GM10847 (cell line): ENCODE measurements around the gene GSG1L.

Source experiments
- POLR2A ChIP-seq: IDR thresholded peaks from 2 replicates; pipeline ENCODE4 v1.6.1; 2011; ENCODE audit not compliant: insufficient read length; ENCODE audit errors: extremely low read depth

Gene GSG1L

GRCh38 chr16:28000314-28001169, 63.0 kb downstream of the GSG1L start:
- no peak for TF ChIP-seq POLR2A

DNA sequence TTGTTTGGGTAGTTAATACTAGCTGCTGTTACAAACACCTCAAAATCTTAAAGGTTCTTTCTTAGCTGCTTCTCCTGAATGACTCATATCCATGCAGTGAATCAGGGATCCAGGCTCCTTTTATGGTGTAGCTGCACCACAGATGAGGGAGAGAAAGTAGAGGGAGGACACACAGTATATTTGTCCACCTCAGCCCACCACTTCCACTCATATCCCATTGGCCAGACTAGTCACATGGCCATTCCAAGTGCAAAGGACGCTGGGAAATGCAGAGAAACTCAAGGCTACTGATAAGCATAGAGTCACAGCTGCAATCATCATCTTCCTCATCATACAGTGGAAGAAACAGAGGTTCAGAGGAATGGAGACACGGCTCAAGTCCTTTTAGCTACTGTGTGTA, 63.8 kb downstream of the GSG1L start:
- no peak for TF ChIP-seq POLR2A

DNA sequence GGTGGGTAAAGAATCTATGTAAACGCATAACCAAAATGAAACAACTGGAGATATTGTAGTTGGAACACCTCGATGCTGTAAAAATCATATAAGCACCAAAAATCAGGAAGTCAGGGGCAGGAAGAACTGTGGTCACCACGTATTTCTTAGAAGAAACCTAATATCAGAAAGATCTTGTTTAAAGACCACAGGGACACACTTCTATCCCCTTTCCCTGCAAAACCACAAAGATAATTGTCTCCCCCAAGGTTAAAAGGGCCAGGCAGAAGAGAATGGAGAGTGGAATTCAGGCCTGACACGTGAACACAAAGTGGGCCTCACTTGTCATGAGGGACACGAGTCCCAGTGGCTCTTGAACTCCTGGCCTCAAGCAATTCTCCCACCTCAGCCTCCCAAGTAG, 68.1 kb downstream of the GSG1L start:
- no peak for TF ChIP-seq POLR2A

DNA sequence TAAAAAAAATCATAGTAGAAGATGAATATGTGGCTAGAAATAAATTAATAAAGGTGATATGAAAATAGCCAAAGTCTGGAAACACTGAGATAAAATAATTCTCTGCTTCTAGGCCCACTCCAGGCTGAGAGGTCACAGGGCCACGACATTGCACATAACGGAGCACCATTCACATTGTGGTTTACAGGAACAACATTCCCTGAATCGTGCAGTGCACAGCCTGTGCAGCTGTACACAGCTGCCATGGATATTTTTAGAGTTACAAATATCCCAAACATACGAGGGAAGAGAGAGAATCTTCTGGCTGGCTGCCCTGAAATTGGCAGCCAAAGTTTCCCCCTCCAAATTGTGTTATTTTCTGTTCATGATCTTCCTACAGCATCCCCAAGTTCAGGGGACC, 68.8 kb downstream of the GSG1L start:
- TF ChIP-seq POLR2A: no peak

DNA sequence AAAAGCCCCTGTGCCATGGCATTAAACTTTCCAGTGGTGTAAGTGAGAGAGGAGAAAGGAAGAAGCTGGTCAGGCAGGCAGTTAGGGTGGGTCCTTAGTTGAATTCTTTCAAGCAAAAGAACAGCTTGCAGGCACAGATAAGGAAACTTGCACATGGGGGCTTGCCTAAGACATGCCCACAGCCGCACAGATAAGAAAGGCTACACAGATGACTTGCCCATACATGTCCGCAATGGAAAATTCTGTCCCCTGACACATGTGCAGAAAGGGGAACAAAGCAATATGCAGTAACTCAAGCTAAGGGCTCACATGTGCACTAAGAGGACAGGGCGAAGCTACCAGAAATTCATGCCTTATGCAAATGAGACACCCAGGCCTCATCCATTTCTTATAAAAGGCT, 69.9 kb downstream of the GSG1L start:
- TF ChIP-seq POLR2A: no peak

DNA sequence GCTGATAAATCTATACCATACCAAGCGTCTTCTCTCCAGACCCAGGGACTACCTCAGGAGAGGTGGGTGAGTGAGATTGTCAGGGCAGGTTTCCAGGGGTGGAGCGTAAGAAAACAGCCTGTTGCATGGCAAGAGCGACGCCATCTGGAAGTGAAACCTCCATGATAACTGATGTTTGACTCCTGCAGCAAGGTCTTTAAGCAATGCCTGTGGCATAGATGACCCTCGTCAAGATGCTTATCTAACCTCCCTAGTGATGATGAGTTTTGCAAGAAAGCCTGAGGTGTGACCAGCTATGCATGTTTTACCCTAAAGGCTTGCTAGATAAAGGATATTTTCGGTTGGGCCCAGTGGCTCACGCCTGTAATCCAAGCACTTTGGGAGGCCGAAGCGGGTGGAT, 71.6 kb downstream of the GSG1L start:
- TF ChIP-seq POLR2A: no peak

DNA sequence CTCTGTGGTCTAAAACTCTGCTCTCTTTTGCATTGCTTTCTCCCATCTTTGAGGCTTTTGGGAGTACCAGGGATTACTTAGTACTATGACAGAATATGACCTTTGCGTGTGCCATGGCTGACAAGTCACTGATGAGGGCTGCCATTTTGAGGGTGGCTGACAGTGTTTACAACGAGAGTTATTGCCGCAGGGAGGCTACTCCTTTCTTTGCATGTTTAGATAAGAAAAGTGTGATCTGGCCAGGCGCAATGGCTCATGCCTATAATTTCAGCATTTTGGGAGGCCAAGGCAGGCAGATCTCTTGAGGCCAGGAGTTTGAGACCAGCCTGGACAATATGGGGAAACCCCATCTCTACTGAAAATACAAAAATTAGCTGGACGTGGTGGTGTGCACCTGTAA, 77.5 kb downstream of the GSG1L start:
- TF ChIP-seq POLR2A: no peak

DNA sequence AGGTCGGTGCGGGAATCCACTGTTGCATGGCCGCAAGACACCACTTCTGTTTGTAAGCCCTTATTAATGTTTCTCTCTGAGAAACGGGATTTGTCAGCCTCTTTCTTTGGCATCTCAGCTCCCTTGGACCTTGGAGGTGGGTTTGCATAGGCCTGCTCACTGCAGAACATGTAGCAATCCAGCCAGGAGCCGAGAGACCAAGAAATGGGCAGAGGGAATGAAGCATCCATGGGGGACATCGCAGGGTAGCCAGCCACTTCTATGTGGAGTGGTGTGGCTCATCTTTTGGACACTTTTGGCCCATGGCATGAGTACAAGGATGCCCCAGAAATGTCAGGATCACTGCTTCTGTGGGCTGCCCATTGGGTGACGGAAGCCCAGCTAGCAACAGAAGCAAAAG, 79.4 kb downstream of the GSG1L start:
- TF ChIP-seq POLR2A: no peak

- no peak for TF ChIP-seq POLR2A
Measured at GRCh38 chr16:27983244-27983643, 80.3 kb downstream of the GSG1L start.

DNA sequence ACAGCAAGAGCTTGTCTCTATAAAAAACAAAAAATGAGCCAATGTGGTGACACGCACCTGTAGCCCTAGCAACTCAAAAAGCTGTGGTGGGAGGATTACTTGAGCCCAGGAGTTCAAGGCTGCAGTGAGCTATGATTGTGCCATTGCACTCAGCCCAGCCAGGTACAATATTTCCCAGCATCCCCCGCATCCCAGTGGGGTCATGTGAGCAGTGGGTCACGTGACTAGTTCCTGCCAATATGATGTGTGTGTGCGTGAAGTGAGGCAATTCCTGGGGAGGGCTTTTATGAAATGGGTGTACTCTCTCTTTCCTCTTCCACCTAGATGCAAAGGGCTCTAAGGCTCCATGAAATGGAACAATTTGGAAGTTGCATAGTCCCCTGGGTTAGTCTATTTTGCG, 81.3 kb downstream of the GSG1L start:
- no peak for TF ChIP-seq POLR2A

DNA sequence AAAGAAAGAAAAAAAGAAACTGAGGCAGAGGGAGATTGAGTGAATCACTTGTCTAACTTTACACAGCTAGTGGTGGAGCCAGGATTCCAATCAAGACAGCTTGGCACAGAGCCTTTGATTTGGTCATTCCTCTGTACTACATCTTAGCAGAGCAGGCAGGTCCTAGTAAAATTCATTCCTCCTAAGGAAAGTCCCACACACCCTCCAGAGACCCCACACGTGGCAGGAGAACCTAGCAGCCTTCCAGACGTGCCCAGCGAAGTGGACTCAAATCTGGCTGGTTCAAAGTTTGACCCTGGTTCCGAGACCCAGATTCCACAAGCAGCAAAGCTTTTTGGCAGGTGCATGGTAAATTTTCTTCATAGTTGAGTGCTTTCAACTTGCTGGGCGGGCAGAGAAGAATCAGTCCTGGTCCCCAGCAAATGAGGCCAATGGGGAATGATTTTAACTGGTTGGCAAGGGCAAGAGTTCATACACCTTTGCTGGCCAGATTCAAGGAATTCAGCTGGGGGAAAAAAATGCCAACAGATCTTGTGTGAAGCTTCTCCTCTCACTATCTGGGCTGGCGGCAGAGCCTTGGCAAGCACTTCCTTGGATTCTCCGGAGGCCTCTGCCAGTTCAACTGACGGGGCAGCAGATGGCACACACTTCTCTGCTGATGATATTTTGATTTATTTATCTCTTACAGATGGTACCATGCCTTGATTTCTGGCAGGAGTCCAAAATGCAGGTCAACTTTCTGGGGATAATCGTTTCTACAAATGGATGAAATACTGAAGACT, 82.4 kb downstream of the GSG1L start:
- TF ChIP-seq POLR2A: no peak

- no peak for TF ChIP-seq POLR2A
Measured at GRCh38 chr16:27980076-27980775, 83.3 kb downstream of the GSG1L start.

DNA sequence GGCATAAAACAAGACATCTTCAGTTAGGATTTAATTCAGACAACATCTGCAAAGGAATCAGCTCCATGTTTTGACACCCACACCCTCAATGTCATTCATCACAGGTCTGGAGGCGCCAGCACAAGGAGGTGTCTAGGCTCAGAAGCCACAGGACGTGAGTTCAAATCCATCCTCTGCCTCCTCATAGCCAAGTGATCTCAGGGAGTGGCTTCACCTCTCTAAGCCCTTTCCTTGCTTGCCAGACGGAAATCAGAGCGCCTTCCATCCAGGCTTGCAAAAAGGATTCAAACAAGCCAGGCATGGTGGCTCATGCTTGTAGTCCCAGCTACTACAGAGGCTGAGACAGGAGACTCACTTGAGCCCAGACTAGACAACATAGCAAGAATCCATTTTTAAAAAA, 84.6 kb downstream of the GSG1L start:
- no peak for TF ChIP-seq POLR2A

GRCh38 chr16:27977966-27978365, 85.5 kb downstream of the GSG1L start:
- no peak for TF ChIP-seq POLR2A

DNA sequence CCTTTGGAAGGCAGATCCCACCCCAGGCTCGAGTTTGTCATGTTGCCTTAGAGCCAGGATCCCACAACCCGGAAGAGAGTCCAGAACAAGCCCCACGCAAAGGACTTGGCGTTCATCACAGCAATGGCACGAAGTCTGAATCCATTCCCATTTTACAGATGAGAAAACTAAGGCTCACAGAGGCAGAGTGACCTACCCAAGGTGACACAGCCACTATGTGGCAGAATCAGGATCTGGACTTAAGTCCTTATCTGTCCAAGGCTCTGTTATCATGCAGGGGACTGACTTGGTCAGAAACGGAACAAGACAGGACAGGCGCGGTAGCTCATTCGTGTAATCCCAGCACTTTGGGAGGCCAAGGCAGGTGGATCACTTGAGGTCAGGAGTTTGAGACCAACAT, 86.5 kb downstream of the GSG1L start:
- no peak for TF ChIP-seq POLR2A
